Fibroblast of gingiva (primary cell): Measurements from ENCODE around the gene TMEM60.
"Not testable (repeated sequence)": the region's sequence is repeated elsewhere in the genome, so short reads cannot be mapped to it uniquely, and the experiment has no call there.

Experiments used
- DNase-seq: peaks from one replicate; pipeline ENCODE4 v3.0.0-alpha.2; 2011; ENCODE audit warnings: low read depth

Gene TMEM60

DNA sequence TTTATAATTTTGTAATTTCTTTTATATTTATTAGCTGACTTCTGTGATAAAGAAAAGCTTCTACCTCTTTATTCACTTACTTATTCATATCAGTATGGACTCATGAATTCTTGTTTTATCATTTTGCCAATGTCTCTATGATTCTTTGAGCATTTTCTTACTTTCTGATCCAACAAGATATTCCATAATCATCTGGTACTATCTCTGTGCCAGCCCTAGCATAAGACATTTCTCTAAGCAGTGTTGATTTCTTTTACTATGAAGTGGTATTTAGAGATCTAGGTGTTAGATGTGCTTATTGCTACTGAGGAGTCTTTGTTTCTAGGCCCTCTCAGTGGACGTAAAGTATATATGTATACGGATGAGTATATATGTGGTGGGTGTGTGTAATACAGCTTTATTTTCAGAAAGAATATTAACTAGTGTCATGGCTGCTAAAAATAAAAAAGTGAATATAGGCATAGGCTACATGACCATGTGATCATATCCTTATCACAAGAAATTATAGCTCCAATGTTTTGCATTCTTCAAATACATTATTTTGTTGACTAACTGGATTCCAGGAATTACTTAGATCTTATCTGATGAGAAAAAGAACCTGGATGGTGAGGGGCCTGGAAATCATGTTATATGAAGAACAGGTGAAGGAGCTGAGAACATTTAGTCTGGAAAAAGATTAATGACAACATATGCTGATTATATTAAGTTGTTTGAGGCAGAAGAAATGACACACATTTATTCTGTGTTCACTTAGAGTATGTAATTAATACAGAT lies 13.5 kb upstream of the TMEM60 start:
- DNase-seq: no peak

DNA sequence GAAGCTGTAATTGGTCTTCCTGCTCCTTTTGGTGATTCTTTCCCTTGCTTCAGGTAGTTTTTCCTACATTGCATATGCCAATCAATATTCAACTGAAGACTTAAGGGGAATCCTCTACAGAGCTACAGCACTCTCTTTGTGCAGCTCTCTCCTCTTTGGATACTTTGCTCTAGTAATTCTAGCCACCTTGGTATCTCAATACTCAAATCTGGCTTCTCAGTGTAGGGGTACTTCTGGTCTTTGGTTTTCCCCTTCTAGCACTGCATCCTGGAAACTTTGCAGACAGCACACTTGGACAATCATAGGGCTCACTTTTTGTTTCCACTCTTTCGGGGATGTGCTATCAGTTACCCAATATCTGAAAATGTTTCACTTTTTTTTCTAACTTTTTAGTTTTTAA lies 10.3 kb upstream of the TMEM60 start:
- DNase-seq: no peak

DNA sequence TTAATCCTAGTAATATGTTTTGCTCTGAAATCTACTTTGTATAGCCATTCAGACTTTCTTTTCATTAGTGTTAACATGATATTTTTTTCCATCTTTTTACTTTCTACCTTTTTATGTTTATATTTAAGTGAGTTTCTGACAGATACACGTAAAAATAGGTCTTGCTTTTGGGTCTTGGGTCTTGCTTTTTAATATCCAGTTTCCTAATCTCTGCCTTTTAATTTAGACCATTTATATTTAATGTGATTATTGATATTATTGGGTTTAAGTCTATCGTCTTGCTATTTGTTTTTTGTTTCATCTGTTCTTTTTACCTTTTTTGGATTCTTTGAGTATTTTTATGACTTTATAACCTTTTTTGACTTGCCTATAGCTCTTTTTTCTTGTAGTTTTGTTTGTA lies 8.2 kb upstream of the TMEM60 start:
- no peak for DNase-seq

DNA sequence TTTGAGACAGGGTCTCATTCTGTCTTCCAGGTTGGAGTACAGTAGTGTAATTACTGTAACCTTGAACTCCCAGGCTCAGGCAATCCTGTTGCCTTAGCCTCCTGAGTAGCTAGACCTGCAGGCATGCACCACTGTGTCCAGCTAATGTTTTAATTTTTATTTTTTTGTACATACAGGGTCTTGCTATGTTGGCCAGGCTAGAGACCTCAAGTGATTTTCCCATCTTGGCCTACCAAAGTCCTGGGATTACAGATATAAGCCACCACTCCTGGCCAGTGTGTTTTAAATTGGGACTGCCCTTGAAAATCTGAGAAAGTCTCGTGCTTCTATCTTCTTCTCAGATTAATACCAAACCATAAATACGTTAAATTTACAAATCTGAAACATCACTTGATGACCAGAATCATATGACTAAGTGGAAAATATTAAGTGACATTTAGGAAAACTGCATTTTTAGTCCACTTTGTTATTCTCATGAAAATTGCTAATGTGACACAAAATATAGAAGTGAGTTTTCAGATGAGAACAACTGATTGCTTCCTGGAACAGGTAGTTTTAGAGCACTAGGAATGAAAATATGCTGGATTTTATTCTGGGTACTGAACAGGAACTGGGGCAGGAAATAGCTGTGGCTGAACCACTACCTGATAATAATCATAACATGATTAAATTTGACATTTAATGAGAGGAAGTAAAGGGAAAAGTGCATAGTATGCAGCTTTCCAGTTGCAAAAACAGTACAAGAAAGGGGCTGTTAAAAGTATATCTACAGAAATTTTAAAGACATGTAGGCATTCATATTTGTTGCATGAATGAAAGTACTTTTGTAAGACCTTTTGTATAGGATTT lies 4.5 kb upstream of the TMEM60 start:
- DNase-seq: no peak

DNA sequence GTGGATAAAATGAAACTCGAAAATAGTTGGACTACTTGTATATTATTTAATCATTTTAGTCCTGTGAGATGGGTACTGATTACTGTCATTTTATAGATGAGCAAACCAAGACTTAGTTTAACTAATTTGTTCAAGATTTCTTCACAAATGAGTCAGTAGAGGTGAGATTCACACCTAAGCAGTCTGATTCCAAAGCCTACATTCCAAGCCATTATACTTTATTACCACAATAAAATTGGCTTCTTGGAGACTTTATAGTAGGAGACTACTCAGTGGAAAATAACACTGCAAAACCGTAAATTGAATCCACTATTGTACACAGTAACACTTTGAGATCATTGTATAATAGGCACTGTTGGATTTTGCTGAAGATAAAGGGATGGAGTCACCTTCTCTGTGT lies 2.5 kb upstream of the TMEM60 start:
- DNase-seq: no peak

DNA sequence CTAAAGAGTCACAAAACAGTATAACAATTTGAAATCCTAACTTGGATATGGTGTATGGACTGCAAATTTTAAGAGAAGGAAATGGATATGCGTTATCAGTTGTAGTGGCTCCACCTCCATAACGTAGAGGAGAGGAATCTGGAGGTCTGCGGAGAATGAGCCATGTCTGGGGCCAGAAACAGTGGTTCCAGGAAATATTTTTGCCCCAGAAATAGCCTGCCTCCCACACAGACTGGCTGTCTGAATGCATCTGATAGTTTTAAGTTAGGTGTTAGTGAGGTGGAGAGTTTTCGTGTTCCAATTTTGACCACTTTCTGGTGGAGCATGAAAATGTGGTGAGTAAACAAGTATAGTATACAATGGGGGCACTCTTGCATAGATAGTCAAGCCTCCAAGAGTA lies 1.9 kb upstream of the TMEM60 start:
- no peak for DNase-seq

DNA sequence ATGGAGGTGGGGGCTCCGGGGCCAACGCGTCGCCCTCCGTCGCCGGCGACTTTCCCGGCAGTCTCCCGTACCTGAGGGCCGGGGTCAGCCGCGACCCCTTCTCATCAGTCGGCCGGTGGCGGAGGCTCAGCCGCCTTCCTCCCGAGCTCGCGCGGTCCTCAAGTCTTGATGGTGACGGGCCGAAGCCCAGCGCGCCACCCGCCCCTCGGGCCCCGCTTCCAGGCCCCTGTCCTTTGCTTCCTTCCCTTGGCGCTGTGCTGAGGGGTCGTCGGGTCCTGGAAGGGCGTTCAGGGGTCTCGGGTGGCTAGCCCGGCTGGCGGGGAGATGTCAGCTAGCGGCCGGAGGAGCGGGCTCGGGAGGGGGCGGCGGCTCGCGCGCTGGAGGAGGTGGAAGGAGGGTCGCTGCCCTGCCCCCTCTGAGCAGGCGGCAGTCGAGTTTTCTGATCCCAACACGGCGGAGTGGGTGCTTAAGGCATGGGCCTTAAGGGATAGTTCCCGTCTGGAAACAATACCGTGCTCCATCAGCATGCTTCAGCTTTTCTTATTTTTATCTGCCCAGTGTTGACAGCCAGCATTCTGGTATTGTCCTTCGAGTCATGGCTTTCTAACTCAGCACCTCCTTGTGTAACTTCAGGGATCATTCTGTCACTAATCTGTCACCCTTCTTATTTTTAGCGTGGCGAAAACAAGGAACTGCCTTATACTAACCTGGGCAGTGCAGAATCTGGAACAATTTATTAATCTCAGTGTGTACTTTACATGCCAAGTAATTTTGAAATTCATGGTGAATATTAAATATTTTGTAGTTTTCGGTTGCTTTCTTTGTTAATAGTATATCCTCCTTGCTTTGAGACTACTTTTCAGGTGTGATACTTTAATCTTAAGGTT lies 1.1 kb upstream of the TMEM60 start:
- DNase-seq: peak; percentile 7

DNA sequence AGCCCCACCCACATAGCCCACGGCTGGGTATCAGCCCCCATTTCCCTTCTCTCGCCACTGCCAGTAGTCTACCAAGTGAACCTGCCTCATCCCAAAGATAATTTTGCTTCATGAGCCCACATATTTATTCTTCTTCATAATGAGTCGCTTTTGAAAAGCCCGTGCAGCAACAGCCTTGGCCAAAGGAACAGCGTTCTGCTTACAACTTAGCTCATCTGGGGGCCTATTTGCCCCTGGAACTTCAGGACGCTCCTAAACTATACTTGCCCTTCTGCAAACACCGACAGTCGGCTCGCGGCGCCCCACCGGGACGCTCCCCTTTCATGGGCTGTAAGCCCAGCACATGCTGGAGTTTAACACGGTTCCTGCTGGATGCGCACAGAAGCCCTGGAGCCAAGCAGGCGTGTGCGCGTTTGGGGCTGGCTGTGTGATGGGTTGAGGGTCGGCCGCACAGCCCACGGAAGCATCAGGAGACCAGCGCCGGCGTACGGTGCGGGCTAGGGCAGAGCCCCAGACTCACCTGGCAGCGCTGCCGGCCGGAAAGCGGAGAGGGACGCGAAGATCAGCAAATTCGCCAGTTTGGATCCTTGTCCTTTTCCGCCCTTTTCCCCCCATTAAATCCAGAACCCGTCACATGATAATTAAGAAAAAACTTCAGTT lies 370 bp downstream of the TMEM60 start:
- DNase-seq: no peak

DNA sequence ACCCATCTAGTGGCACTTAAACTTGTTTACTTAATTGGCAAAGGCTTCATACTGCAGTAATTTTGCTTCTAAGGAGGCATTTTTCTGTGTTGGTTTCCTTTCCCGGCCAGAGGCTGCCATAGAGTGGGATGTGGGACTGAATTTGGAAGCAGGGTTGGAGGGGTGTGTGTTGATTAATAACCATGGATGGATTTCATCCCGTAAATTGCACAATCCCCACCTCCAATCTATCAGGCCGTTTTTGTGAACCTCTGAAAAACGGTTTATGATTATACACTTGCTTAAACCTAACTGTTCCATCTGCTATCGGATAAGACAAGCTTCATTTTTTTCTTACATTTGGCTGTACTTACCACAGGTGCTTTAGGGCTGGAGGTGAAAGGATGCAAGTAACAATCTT lies 1.3 kb downstream of the TMEM60 start:
- no peak for DNase-seq

DNA sequence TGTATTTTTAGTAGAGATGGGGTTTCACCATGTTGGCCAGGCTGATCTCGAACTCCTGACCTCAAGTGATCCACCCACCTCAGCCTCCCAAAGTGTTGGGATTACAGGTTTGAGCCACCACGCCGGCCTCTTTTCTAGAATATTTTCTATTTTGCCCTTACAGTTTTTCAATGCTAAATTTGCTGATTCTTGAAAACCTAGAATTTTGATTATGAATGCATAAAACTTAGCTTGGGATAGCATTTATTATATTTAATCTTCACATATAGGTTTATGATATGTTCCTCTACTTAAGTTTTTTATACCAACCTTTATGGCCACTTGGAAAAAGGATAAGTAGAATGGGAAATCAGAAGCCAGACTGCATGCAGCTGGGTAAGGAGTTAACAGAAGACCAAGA lies 2.1 kb downstream of the TMEM60 start:
- no peak for DNase-seq

DNA sequence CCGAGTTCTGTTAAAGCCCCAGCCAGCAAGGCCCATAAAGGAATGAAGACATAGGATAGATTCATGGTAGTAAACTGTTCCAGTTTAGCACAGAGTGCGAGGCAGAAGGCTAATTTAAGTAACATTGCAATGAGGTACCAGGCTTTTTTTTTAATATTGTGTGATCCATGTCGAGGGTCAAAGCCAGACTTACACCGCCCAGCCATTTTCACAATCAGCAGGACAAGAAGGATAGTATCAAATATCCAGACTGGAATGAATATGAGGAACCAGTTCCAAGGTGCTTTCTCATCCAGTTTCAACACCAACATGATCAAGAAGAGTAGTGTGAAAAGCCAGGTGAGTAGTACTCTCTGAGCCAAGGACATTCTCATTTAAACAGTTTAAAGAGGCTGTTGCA lies 4.2 kb downstream of the TMEM60 start:
- DNase-seq: peak; percentile 73

DNA sequence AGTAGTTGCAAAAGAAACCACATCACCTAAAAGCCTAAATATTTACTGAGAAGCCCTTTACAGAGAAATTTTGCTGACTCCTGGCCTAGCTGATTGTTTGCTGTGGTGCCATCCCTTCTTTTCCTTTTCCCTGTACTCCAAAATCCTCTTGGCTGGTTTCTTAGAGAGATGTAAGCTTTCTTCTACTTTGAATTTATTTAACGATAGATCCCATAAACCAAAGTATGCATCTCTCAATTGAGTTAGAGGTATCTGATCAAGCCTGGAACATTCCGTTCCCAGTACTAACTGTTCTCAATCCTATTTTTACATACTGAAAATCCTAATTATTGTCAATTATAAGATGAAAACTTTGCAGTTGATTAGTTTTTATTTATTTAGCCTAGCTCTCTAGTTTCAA lies 6.3 kb downstream of the TMEM60 start:
- DNase-seq: peak; percentile 1

DNA sequence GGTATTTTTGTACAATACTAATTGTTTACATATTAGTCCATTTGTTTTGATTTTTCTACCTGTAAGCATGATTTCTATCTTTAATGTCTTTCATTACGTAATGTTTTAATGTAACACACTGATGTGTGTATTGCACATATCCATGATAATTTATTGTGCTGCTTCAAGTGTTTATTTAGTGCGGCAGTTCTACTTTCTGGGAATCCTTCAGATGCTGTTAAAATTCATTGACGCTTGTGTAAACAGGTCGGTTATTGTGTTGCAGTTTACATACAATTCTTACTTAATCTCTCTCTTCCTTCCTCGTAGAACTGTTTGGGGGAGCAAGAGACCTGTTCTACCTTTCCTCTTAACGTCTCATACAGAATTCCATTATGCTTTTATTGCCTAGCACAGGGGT lies 6.9 kb downstream of the TMEM60 start:
- no peak for DNase-seq

DNA sequence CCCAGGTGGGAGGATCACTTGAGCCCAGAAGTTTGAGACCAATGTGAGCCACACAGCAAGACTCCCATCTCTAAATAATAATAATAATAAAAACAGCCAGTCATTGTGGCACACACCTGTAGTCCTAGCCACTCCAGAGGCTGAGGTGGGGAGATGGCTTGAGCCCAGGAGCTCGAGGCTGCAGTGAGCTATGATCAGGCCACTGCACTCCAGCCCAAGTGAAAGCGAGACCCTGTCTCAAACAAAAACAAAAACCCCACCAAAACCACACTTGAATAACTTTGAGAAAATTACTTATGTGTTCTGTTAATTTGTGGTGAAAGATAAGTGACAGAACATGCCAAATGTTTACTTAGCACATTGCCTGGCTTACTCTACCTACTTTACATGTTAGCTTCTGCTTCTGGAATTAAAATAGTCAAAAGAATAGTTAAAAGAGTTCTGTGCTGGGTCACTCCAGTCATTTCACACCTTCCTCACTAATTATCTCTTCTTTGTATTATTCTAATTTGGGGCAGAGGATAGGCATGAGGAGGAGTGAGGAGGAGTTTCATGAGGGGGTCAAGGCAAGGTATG lies 9.8 kb downstream of the TMEM60 start:
- DNase-seq: no peak

DNA sequence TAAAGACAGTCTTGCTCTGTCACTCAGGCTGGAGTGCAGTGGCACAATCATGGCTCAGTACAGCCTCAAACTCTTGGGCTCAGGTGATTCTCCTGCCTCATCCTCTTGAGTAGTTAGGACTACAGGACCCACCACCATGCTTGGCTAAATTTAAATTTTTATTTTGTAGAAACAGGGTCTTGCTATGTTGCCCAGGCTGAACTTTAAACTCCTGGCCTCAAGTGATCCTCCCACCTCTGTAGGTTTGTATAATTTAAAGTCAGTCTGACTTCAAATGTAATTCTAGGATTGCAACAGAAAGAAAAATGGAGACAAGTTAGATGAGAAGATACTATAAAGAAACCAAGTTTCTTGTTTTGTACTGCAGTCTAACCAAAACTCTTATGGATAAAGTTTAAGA lies 11.5 kb downstream of the TMEM60 start:
- DNase-seq: no peak

DNA sequence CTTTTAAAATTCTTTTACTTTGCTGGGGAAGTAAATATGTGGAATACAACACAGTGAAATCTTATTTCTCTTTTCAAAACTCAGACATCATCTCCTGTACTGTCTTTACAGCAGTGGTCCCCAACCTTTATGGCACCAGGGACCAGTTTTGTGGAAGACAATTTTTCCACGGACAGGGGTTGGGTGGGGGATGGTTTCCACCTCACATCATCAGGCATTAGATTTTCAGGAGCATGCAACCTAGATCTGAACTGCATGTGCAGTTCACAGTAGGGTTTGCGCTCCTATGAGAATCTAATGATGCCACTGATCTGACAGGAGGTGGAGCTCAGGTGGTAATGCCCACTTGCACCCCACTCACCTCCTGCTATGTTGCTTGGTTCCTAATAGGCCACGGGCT lies 12.2 kb downstream of the TMEM60 start:
- no peak for DNase-seq

DNA sequence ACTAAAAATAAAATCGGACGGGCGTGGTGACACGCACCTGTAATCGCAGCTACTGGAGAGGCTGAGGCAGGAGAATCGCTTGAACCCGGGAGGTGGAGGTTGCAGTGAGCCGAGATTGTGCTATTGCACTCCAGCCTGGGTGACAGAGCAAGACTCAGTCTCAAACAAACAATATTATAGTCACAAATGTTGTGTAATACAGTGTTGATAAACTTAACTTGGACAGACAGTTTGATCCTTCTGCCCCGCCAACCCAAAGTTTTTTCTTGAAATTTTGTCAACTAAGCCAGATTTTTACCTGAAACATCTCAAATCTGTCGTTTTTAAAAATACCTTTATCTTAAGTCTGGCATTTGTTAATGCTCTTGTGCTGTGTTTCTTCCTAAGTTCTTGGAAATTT lies 13.8 kb downstream of the TMEM60 start:
- not testable (repeated sequence) for DNase-seq

DNA sequence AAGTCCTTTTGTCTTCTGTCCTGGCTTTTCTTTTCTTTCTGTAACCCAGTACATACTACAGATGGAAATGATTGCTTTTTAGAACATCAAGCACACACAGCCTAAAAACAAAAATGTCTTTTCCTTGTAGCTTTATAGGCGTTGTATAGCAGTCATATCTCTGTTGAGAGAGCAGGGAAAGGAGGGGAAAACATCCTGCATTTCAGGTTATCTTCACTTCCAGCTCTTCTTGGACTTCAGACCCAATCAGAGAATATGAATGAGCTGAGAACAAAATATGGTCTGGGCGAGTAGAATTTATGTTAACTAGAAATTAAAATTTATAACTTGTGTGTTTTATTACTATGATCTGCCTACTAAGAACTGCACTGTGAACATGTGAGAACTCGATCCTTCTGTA lies 14.7 kb downstream of the TMEM60 start:
- DNase-seq: no peak

DNA sequence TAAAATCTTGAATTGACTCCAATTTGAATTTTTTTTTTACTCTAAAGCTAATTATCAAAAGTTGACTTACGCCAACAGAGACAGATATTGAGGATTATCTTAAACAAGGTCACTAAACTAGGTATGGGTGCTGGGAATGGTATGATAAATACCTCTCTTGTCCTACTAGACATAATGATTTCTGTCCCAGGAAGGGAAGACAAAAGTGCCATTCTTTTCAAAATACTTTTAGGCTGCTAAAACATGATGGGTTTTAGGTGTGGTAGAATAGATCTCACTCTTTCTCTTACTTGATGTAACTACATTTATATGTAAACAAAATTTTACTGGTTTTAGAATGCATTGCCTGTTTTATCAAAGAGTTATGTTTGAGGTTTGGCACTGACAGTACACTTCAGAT lies 15.1 kb downstream of the TMEM60 start:
- DNase-seq: no peak

DNA sequence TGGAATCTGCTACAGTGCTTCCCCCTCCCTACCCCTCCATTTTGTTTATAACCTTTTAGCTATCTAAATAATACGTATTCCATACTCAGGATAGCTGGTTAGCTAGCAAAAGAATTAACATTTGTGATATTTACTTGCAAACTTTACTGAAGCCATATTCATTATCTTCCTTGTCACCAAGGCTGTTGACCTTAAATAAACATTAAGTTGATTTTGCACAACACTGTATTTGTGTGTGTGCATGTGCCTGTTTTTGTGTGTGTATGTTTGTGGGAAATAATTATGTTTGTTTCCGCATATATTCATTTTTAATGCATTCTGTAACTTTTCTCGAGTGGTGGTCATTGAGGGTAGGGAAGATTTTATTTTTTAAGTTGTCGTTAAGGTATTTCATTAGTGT lies 15.9 kb downstream of the TMEM60 start:
- no peak for DNase-seq

DNA sequence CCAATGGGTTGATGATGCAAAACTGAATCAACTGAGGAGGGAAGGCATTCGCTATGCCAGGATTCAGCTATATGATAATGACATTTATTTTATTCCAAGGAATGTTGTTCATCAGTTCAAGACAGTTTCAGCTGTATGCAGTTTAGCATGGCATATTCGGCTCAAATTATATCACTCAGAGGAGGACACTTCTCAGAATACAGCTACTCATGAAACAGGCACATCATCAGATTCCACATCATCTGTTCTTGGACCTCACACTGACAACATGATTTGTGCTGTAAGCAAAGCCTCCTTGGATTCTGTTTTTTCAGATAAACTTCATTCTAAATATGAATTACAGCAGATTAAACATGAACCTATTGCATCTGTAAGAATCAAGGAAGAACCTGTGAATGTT lies 19.7 kb downstream of the TMEM60 start:
- DNase-seq: no peak

DNA sequence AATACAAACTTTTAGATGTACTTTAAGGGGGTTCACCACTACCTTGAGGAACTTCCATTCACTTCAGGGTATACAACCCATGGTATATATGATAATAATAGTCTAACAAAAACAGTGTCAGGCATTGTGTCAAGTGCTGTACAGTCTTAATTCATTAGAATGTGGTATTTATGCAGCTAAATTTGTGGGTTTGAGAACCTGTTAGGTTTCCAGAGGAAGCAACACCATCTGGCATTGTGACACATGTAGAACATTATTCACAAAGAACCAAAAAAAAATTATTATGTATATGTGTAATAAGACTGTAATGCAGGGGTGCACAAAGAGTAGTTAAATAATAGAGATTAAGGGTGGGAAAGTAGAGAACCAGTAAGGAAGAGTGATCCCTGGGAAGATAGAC lies 26.3 kb downstream of the TMEM60 start:
- no peak for DNase-seq
